Measurements from ENCODE around the gene CTNNA2. TPM values are rescaled to one million over a fixed set of nuclear protein-coding genes. Genes with fewer than 3 reads are reported as not detected.

CTNNA2 gene
- total RNA-seq, 6 donors from 2014 or later: not detected

DNA sequence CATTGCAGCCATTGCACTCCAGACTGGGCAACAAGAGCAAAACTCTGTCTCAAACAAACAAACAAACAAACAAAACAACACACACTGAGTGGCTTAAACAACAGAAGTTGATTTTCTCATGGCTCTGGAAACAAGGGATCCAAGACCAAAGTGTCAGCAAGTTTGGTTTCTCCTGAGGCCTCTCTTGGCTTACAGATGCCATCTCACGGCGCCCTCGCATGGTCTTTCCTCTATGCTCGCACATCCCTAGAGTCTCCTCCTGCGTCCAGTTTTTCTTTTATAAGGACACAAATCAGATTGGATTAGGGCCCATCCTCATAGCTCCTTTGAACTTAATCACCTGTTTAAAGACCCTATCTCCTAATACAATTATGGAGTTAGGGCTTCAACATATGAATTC, 925.1 kb downstream of the CTNNA2 start:
- no peak for DNase-seq
- ATAC-seq (ENCODE audit: low FRiP score in 2 of 2): no peak
- H3K4me3 ChIP-seq: no peak overlapping the region
- no peak overlapping the region for H3K27ac ChIP-seq
- WGBS, 2 donors: 76 to 82% methylated on average over 5 of the region's 5 CpGs
- H3K9me3 ChIP-seq: no peaks in the 10 kb centered on the region
- H3K27me3 ChIP-seq: no peaks in the 10 kb centered on the region
- no peaks in the 10 kb centered on the region for H3K36me3 ChIP-seq
- no peaks in the 10 kb centered on the region for H3K4me1 ChIP-seq
- no peak for TF ChIP-seq POLR2A (IDR thresholded peaks at IDR 0.05)

DNA sequence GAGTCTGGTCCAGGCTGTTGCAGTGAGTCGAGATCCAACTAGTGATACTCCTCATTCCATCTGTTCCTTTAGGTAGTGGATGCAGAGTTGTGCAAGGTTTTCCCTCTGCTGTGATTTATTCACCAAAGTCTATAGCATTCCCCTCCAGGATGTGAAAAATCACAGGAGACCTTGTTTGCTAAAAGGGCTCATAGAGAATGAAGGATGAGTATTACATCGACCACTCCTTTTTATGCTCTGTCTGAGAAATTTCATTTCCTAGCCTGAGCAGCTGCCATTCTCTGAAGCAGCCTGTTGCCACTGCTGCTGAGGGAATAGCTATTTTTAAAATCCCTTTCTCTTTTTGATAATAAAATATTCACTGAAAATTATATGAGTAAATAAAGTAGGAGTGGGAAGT, 925.8 kb downstream of the CTNNA2 start:
- H3K27ac ChIP-seq: no peak overlapping the region
- no peak for DNase-seq
- no peaks in the 10 kb centered on the region for H3K36me3 ChIP-seq
- H3K4me1 ChIP-seq: no peaks in the 10 kb centered on the region
- WGBS, 2 donors: 83 to 92% methylated on average over 2 of the region's 2 CpGs
- TF ChIP-seq, protein P1, sequence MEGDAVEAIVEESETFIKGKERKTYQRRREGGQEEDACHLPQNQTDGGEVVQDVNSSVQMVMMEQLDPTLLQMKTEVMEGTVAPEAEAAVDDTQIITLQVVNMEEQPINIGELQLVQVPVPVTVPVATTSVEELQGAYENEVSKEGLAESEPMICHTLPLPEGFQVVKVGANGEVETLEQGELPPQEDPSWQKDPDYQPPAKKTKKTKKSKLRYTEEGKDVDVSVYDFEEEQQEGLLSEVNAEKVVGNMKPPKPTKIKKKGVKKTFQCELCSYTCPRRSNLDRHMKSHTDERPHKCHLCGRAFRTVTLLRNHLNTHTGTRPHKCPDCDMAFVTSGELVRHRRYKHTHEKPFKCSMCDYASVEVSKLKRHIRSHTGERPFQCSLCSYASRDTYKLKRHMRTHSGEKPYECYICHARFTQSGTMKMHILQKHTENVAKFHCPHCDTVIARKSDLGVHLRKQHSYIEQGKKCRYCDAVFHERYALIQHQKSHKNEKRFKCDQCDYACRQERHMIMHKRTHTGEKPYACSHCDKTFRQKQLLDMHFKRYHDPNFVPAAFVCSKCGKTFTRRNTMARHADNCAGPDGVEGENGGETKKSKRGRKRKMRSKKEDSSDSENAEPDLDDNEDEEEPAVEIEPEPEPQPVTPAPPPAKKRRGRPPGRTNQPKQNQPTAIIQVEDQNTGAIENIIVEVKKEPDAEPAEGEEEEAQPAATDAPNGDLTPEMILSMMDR (IDR thresholded peaks at IDR 0.05): no peak
- TF ChIP-seq EP300 (IDR thresholded peaks at IDR 0.05) (no peak), POLR2A (IDR thresholded peaks at IDR 0.05) (no peak), POLR2AphosphoS5 (IDR thresholded peaks at IDR 0.05) (no peak)
- H3K27me3 ChIP-seq: no peaks in the 10 kb centered on the region
- no peak overlapping the region for H3K4me3 ChIP-seq
- H3K9me3 ChIP-seq: no peaks in the 10 kb centered on the region
- ATAC-seq (ENCODE audit: low FRiP score in 2 of 2): no peak

DNA sequence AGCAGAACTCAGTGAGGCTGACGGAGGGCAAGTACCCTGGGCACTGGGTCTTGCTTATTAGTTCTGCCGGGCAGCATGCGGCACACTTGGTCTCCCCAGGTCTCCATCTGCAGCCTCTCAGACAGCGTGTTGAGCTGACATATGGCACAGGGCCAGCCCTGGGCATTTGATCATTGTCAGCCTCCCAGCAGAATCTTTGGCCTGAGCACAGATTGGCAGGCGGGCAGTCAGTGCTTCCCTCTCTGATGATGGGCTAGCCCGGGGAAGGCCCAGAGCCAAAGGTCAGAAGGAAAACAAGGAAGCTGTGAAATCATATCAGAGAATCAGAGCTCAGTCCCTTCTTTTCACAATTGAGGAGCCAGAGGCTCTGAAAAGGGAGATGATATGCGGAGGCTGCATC, 941.8 kb downstream of the CTNNA2 start:
- Histone ChIP-seq H3K9me3 (no peaks in the 10 kb centered on the region), H3K4me1 (no peaks in the 10 kb centered on the region), H3K27ac (no peak overlapping the region), H3K27me3 (no peaks in the 10 kb centered on the region), H3K4me3 (no peak overlapping the region), H3K36me3 (no peaks in the 10 kb centered on the region)
- peak in 1 of 2 donors; percentile 46 for ATAC-seq (ENCODE audit: low FRiP score in 2 of 2)
- DNase-seq: no peak
- no peak for TF ChIP-seq POLR2AphosphoS5 (IDR thresholded peaks at IDR 0.05)
- TF ChIP-seq POLR2A (IDR thresholded peaks at IDR 0.05): no peak
- WGBS, 2 donors: 59 to 77% methylated on average over 5 to 7 of the region's 7 CpGs

DNA sequence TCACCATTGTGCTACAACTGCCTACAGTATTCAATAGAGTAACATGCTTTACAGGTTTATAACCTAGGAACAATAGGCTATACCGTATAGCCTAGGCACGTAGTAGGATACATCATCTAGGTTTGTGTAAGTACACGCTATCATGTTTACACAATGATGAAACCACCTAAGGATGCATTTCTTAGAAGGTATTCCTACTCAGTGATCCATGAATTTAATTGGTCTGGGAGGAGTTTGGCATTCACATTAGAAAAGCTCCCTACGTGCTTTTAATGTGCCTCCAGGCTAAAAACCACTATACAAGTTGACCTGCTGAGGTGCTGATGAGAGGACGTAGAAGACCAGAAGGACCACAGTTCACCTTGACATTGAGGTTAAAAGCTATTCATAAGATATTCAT, 946.2 kb downstream of the CTNNA2 start:
- TF ChIP-seq POLR2A (IDR thresholded peaks at IDR 0.05): no peak
- no peak for TF ChIP-seq EP300 (IDR thresholded peaks at IDR 0.05)
- TF ChIP-seq, protein P1 (IDR thresholded peaks at IDR 0.05): no peak
- no peak for TF ChIP-seq POLR2AphosphoS5 (IDR thresholded peaks at IDR 0.05)
- no peaks in the 10 kb centered on the region for H3K36me3 ChIP-seq
- no peak overlapping the region for H3K27ac ChIP-seq
- ATAC-seq (ENCODE audit: low FRiP score in 2 of 2) (no peak), DNase-seq (no peak)
- no peak overlapping the region for H3K4me3 ChIP-seq
- whole genome bisulfite sequencing, 2 donors: 84 to 92% methylated on average over 5 of the region's 5 CpGs
- H3K4me1 ChIP-seq: no peaks in the 10 kb centered on the region
- H3K9me3 ChIP-seq: no peaks in the 10 kb centered on the region
- H3K27me3 ChIP-seq: no peaks in the 10 kb centered on the region

DNA sequence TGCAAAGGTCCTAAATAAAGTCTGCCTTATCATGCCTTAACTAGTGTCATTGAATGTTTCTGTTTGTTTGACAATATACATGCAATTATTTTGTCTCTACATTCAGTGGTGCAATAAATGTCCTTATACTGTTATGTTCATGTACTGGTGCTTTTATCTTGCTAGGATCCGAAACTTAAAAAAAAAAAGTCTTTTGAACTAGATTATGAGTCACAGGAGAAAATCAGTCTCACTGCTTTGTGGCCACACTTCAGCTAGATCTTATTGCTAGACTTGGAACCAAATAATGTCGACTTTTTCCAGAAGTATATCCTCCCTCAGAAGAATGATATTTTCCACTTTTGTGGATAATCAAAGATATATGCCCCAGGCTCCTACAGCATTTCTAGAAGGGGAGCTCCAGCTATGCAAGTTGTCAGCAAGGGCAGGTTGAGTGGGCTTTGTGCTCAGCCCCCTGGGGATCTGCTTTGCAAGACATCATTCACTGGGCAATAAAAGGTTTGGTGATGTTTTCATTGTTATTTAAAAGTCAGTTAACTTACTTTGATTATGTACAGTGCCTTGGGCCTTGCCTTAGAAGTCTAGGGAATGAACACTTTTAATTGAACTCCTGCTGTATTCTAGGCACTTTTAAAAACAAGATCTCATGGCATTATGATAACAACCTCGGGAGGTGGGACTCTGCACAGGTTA, 948.8 kb downstream of the CTNNA2 start:
- ATAC-seq (ENCODE audit: low FRiP score in 2 of 2) (no peak), DNase-seq (no peak)
- Histone ChIP-seq H3K4me1 (no peaks in the 10 kb centered on the region), H3K27me3 (no peaks in the 10 kb centered on the region), H3K9me3 (no peaks in the 10 kb centered on the region), H3K4me3 (no peak overlapping the region), H3K27ac (no peak overlapping the region), H3K36me3 (no peaks in the 10 kb centered on the region)
- no peak for TF ChIP-seq POLR2AphosphoS5 (IDR thresholded peaks at IDR 0.05)
- 76 to 79% methylated on average over 3 of the region's 3 CpGs for WGBS, 2 donors

DNA sequence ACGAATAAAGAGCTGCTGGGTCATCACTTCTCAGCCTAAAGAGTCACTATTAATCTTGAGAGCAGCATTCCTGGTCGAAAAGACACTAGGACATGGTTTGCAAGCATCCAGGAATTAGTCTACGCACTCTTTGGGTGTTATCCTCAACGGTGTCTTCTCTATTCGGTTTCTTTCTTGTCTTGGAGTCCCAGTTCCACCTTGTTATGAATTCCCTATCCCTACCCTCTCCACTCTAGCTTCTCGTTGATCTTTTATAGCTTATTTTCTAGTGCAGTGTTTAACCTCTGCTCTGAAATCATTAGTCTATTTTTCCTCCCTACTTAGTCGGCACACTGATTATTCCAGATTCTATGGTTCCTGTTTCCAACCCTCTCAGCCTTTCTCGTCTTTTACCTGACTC, 949.8 kb downstream of the CTNNA2 start:
- H3K4me3 ChIP-seq: no peak overlapping the region
- DNase-seq (no peak), ATAC-seq (ENCODE audit: low FRiP score in 2 of 2) (no peak)
- no peaks in the 10 kb centered on the region for H3K36me3 ChIP-seq
- no peak for TF ChIP-seq EP300 (IDR thresholded peaks at IDR 0.05)
- no peak for TF ChIP-seq POLR2AphosphoS5 (IDR thresholded peaks at IDR 0.05)
- TF ChIP-seq, protein P1 (IDR thresholded peaks at IDR 0.05): no peak
- no peak for TF ChIP-seq POLR2A (IDR thresholded peaks at IDR 0.05)
- WGBS, 2 donors: 78 to 81% methylated on average over 8 of the region's 8 CpGs
- H3K4me1 ChIP-seq: no peaks in the 10 kb centered on the region
- no peak overlapping the region for H3K27ac ChIP-seq
- H3K9me3 ChIP-seq: no peaks in the 10 kb centered on the region
- H3K27me3 ChIP-seq: no peaks in the 10 kb centered on the region
